UCSD-AML1 (cell line): Measurements from ENCODE around the gene ORAI2.
"Not testable (repeated sequence)": the region's sequence is repeated elsewhere in the genome, so short reads cannot be mapped to it uniquely, and the experiment has no call there.

Source experiments
- DNase-seq: peaks from one replicate; lab custom pipeline; 2025; ENCODE audit not compliant: unreplicated experiment; lab: John Stamatoyannopoulos, UW

ORAI2 gene

GRCh38 chr7:102494473-102495149 is 61.2 kb downstream of the ORAI2 start:
- not testable (repeated sequence) for DNase-seq

GRCh38 chr7:102496861-102497260 is 63.5 kb downstream of the ORAI2 start:
- not testable (repeated sequence) for DNase-seq

- DNase-seq = not testable (repeated sequence)
These were observed 63.9 kb downstream of the ORAI2 start for GRCh38 chr7:102497308-102497707.

- not testable (repeated sequence) for DNase-seq
These were observed 64.9 kb downstream of the ORAI2 start for GRCh38 chr7:102498321-102498720.

GRCh38 chr7:102503141-102503540 is 69.8 kb downstream of the ORAI2 start:
- DNase-seq = not testable (repeated sequence)

- not testable (repeated sequence) for DNase-seq
These were observed 72.2 kb downstream of the ORAI2 start for GRCh38 chr7:102505298-102506185.
